Neural cell (in vitro differentiated cells): ENCODE measurements around the gene PXDN.
"Not testable (repeated sequence)": the region's sequence is repeated elsewhere in the genome, so short reads cannot be mapped to it uniquely, and the experiment has no call there.

Source experiments
- EP300 ChIP-seq: fragments of 450-650 bp; conservative IDR thresholded peaks from 2 replicates; pipeline ENCODE4 v1.6.1; 2014; ENCODE audit warnings: antibody characterized with exemption, mild to moderate bottlenecking, moderate library complexity; ENCODE audit not compliant: poor library complexity, severe bottlenecking
- POLR2AphosphoS5 ChIP-seq: IDR thresholded peaks from 2 replicates; pipeline ENCODE4 v1.6.1; 2012
- RAD21 ChIP-seq: fragments of 450-650 bp; conservative IDR thresholded peaks from 2 replicates; pipeline ENCODE4 v1.6.1; 2014; ENCODE audit warnings: antibody characterized with exemption, mild to moderate bottlenecking, moderate library complexity
- REST ChIP-seq: IDR thresholded peaks from 2 replicates; pipeline ENCODE4 v1.6.1; 2012; ENCODE audit warnings: borderline replicate concordance
- TAF1 ChIP-seq: IDR thresholded peaks from 2 replicates; pipeline ENCODE4 v1.6.1; 2012; ENCODE audit warnings: low read depth
- TF ChIP-seq, protein P1 (sequence below): fragments of 450-650 bp; IDR thresholded peaks from 2 replicates; pipeline ENCODE4 v1.5.1; 2014; ENCODE audit warnings: antibody characterized with exemption, mild to moderate bottlenecking, moderate library complexity; ENCODE audit not compliant: poor library complexity, severe bottlenecking

GRCh38 chr2:1780054-1780453 is 35.7 kb upstream of the PXDN start:
- not testable (repeated sequence) for TF ChIP-seq EP300, REST, RAD21, TAF1, POLR2AphosphoS5
- TF ChIP-seq, protein P1, sequence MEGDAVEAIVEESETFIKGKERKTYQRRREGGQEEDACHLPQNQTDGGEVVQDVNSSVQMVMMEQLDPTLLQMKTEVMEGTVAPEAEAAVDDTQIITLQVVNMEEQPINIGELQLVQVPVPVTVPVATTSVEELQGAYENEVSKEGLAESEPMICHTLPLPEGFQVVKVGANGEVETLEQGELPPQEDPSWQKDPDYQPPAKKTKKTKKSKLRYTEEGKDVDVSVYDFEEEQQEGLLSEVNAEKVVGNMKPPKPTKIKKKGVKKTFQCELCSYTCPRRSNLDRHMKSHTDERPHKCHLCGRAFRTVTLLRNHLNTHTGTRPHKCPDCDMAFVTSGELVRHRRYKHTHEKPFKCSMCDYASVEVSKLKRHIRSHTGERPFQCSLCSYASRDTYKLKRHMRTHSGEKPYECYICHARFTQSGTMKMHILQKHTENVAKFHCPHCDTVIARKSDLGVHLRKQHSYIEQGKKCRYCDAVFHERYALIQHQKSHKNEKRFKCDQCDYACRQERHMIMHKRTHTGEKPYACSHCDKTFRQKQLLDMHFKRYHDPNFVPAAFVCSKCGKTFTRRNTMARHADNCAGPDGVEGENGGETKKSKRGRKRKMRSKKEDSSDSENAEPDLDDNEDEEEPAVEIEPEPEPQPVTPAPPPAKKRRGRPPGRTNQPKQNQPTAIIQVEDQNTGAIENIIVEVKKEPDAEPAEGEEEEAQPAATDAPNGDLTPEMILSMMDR, result not testable (repeated sequence)
